Mesothelial cell of epicardium (in vitro differentiated cells): ENCODE measurements around the gene TXNDC5. TPM values are rescaled to one million over a fixed set of nuclear protein-coding genes. Genes with fewer than 3 reads are reported as not detected.

Source experiments
- DNase-seq, 2 experiments: peaks; one replicate each; pipeline ENCODE4 v3.0.0; 2021; ENCODE audit warnings: low spot score in 2 of 2; ENCODE audit not compliant: unreplicated experiment in 2 of 2
- H3K27ac Mint-ChIP-seq: 2 replicates; pipeline ENCODE4 v1.8.0; 2021; ENCODE audit warnings: mixed read lengths
- H3K27me3 Mint-ChIP-seq: 2 replicates; pipeline ENCODE4 v1.8.0; 2021; ENCODE audit warnings: low read depth, mixed read lengths
- H3K36me3 Mint-ChIP-seq: 2 replicates; pipeline ENCODE4 v1.8.0; 2021; ENCODE audit warnings: mixed read lengths
- H3K4me1 Mint-ChIP-seq: 2 replicates; pipeline ENCODE4 v1.8.0; 2021; ENCODE audit warnings: mixed read lengths
- H3K4me3 Mint-ChIP-seq: 2 replicates; pipeline ENCODE4 v1.8.0; 2021; ENCODE audit warnings: mild to moderate bottlenecking, moderate library complexity, mixed read lengths
- H3K9me3 Mint-ChIP-seq: 2 replicates; pipeline ENCODE4 v1.8.0; 2021; ENCODE audit warnings: mixed read lengths
- total RNA-seq: library from RNA; stranded (reverse); gene quantifications from 3 replicates; pipeline ENCODE4 v1.2.1, GENCODE V29; 2021
- TF ChIP-seq, protein P1 (sequence below): fragments of 200-600 bp; sonication (generic); IDR thresholded peaks from one replicate; pipeline ENCODE4 v1.5.0; 2021; ENCODE audit warnings: antibody characterized with exemption; ENCODE audit not compliant: unreplicated experiment

TXNDC5 gene
- total RNA-seq, 1 donor from 2014 or later, result 120 TPM

DNA sequence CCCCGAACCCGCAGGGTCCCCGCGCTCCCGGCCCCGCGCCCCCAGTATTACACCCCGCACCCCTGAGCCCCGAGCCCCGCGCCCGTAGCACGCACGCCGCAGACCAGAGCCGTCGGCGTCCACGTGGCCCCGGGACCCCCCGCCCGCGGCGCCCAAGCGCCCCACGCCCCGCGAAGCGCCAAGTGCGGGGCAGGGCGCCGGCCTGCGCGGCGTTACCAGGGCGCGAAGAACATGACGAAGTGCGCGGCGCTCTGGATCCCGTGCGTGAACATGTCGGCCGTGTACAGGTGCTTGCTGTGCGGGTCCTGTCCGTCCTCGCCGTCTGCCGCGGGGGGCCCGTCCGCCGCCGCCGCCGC, 312 bp downstream of the TXNDC5 start:
- Mint-ChIP-seq H3K36me3 (no peaks in the 10 kb centered on the region), H3K27ac (no peak overlapping the region), H3K4me3 (no peak overlapping the region), H3K9me3 (no peaks in the 10 kb centered on the region), H3K27me3 (no peaks in the 10 kb centered on the region), H3K4me1 (peaks cover 16% of the 10 kb centered on the region)
- DNase-seq, result no peak
- TF ChIP-seq, protein P1, sequence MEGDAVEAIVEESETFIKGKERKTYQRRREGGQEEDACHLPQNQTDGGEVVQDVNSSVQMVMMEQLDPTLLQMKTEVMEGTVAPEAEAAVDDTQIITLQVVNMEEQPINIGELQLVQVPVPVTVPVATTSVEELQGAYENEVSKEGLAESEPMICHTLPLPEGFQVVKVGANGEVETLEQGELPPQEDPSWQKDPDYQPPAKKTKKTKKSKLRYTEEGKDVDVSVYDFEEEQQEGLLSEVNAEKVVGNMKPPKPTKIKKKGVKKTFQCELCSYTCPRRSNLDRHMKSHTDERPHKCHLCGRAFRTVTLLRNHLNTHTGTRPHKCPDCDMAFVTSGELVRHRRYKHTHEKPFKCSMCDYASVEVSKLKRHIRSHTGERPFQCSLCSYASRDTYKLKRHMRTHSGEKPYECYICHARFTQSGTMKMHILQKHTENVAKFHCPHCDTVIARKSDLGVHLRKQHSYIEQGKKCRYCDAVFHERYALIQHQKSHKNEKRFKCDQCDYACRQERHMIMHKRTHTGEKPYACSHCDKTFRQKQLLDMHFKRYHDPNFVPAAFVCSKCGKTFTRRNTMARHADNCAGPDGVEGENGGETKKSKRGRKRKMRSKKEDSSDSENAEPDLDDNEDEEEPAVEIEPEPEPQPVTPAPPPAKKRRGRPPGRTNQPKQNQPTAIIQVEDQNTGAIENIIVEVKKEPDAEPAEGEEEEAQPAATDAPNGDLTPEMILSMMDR, result no peak

DNA sequence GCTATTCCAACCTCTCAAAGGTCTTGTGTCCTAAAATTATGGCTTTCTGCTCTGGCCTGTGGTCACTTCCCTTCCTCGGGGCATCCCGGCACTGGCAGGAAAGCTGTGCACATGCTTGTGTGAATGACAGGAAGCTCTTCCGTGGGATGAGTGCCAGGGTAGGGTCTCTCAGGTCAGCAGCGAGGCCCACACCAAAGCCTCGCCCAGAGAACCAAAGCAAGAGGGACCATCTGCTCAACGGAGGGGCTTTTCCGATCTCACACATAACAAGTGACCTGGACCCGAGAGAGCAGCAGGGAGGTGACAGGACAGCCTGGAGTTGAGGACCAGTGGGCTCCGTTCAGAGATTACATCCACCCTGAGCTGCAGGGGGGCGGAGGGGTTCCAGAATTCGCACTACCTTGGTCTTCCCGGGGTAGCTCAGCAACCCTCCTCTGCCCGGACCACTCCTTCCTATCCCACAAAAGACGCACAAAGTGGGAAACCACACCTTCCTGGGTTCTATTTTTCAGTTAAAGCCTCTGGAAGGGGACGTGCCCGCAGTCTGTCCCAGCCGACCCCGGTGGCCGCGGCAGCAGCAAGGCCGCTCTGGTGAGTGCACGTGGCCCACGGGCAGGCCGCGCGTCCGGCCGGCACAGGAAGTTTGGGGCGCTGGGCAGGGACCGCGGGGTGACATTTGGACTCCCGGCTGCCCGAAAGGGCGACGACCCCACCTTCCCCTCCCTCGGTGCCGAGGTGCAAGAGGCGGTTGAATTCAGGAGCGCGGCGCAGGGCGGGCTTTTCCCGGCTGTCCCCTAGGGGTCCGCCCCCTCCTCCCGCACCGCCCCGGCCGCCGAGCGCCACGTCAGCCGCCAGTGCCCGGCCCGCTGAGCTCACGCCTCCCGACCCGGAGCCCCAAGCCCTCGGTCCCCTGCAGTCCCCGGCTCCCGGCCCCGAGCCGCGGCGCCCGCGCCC, 988 bp downstream of the TXNDC5 start:
- H3K4me3 Mint-ChIP-seq, result peak overlapping the region; percentile 76
- TF ChIP-seq, protein P1, result no peak
- peak in 1 of 2 experiments; percentile 61 for DNase-seq

DNA sequence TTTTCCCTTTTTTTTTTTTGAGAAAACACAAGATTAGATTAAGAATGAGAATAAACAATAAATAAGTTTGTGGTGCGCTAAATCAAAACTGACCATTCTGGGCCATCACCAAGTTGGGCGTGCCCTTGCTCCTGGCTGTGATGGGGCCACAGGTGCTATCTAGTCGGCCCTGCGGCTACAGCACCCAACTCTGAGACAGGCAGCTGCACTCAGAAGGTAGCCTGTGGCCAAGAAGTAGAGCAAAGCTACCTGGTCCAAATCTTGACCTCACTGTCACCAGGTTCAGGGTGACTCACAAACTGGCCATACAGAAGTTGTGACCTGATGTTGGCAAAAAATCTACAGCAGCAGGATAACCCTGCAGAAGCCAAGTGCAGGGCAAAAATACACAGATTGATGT, 3.4 kb downstream of the TXNDC5 start:
- H3K27me3 Mint-ChIP-seq, result no peaks in the 10 kb centered on the region
- H3K4me1 Mint-ChIP-seq, result peaks cover 16% of the 10 kb centered on the region
- H3K9me3 Mint-ChIP-seq, result no peaks in the 10 kb centered on the region
- no peak for DNase-seq
- TF ChIP-seq, protein P1, result no peak
- no peak overlapping the region for H3K4me3 Mint-ChIP-seq
- H3K36me3 Mint-ChIP-seq, result peaks cover 8% of the 10 kb centered on the region
- no peak overlapping the region for H3K27ac Mint-ChIP-seq

More for the DNA sequence above, 988 bp downstream of the TXNDC5 start:
- Mint-ChIP-seq H3K27ac (peak overlapping the region; percentile 44), H3K9me3 (no peaks in the 10 kb centered on the region), H3K36me3 (no peaks in the 10 kb centered on the region), H3K27me3 (no peaks in the 10 kb centered on the region), H3K4me1 (peaks cover 16% of the 10 kb centered on the region)

DNA sequence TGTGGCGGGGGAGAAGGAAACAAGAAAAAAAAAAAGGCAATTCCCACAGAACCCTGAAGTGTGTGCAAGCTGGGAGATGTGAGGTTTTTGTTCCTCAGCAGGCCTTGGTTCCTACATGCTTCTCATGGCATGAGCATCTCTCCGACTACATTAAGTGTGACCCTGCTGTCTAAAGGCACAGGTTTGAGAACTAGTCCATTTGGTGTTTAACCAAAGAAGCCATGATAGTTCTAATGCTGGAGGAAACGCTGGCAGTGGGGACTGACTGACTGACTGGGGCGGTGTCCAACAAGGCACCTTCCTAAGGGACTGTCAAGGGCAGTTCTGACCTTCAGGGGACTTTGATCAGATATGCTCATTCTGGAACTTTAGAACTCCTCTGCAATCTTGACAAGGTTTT, 3.8 kb downstream of the TXNDC5 start:
- DNase-seq, result no peak
- no peaks in the 10 kb centered on the region for H3K27me3 Mint-ChIP-seq
- TF ChIP-seq, protein P1, result no peak
- peaks cover 10% of the 10 kb centered on the region for H3K36me3 Mint-ChIP-seq
- peaks cover 16% of the 10 kb centered on the region for H3K4me1 Mint-ChIP-seq
- H3K9me3 Mint-ChIP-seq, result no peaks in the 10 kb centered on the region
- H3K27ac Mint-ChIP-seq, result no peak overlapping the region
- H3K4me3 Mint-ChIP-seq, result no peak overlapping the region

DNA sequence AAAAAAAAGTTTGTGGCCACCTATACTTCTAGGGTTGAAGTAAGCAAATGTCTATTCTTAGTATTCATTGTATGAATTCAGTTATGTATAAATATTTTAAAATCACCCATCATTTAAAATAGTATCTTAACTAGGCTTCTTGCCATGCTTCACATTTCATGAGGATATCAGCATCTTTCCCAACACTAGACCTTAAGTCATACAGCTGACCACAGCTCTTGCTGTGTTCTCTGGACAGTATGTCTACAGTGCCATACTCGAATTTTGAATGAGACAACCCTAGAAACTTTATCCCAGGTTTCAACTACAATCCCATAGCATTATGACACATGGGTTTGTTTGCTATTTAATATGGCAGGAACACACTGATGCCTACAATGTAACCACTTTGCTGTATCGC, 5.2 kb downstream of the TXNDC5 start:
- H3K27me3 Mint-ChIP-seq, result no peaks in the 10 kb centered on the region

More for the DNA sequence above, 5.2 kb downstream of the TXNDC5 start:
- no peaks in the 10 kb centered on the region for H3K9me3 Mint-ChIP-seq
- no peak overlapping the region for H3K27ac Mint-ChIP-seq
- no peak overlapping the region for H3K4me3 Mint-ChIP-seq
- H3K36me3 Mint-ChIP-seq, result peaks cover 22% of the 10 kb centered on the region
- peaks cover 12% of the 10 kb centered on the region for H3K4me1 Mint-ChIP-seq
- DNase-seq, result no peak
- TF ChIP-seq, protein P1, result no peak
